Activated T-helper 17 cell treated with anti-CD3 and anti-CD28 coated beads, Interleukin-2, amount 50 U/mL, for 72 hours (primary cell): ENCODE data around the gene SLC16A11. TPM values are rescaled to one million over a fixed set of nuclear protein-coding genes. Genes with fewer than 3 reads are reported as not detected.
"Not testable (repeated sequence)": the region's sequence is repeated elsewhere in the genome, so short reads cannot be mapped to it uniquely, and the experiment has no call there.

Experiments
- ATAC-seq: fragments of 150-1000 bp; cut with Tn5 transposase; replicated peaks from 2 replicates; pipeline ENCODE4 v1.10.0; 2021; ENCODE audit warnings: mild to moderate bottlenecking, moderate library complexity
- H3K27ac Mint-ChIP-seq: one replicate; pipeline ENCODE4 v1.8.0; 2022; ENCODE audit warnings: mixed read lengths
- H3K27me3 Mint-ChIP-seq: one replicate; pipeline ENCODE4 v1.8.0; 2022; ENCODE audit warnings: mixed read lengths
- H3K36me3 Mint-ChIP-seq: one replicate; pipeline ENCODE4 v1.8.0; 2022; ENCODE audit warnings: low read depth, mild to moderate bottlenecking, mixed read lengths
- H3K4me1 Mint-ChIP-seq: one replicate; pipeline ENCODE4 v1.8.0; 2022; ENCODE audit warnings: mixed read lengths
- H3K4me3 Mint-ChIP-seq: one replicate; pipeline ENCODE4 v1.8.0; 2022; ENCODE audit warnings: mild to moderate bottlenecking, mixed read lengths
- H3K9me3 Mint-ChIP-seq: one replicate; pipeline ENCODE4 v1.8.0; 2022; ENCODE audit warnings: mixed read lengths
- total RNA-seq, 2 donors: library from RNA; stranded (reverse); gene quantifications; one replicate each; pipeline ENCODE4 v1.2.3, GENCODE V29; 2022

Gene SLC16A11, protein sequence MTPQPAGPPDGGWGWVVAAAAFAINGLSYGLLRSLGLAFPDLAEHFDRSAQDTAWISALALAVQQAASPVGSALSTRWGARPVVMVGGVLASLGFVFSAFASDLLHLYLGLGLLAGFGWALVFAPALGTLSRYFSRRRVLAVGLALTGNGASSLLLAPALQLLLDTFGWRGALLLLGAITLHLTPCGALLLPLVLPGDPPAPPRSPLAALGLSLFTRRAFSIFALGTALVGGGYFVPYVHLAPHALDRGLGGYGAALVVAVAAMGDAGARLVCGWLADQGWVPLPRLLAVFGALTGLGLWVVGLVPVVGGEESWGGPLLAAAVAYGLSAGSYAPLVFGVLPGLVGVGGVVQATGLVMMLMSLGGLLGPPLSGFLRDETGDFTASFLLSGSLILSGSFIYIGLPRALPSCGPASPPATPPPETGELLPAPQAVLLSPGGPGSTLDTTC
- total RNA-seq = 1 to 10 TPM in 1 of 2 donors, under 1 TPM in 1; 0.63 to 3.5 TPM

DNA sequence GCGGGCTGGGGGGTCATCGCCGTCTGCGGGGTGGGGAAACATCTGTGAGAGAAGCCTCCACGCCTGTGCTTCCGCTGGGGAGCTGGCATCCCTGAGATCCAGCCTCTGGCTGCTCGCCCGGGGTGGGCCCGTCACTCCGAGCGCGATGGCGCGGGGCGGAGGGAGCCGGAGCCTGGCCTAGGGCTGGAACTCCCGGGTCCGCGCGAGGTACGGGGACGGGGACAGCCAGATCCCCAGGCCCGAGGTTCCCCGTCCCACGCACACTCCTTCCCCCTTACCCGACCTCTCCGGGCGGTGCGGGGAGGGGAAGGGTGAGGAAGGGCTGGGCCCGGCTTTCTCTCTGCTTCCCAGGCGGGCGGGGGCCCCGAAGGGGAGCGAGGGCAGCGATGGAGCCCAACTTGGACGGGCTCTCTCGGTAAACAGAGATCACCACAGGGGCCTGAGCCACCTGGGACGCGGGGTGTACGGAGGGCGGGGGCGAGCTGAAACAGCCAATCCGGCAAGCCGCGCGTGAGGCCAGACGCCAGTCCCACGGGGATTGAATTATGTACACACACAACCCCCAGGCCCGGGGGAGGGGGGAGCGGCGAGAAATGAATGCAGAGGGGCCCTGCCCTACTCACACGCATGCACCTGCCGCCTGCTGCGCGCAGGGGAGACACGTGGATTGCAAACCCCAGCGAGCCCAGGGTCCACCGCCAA lies at the start of gene SLC16A11:
Gene SLC16A11, minus strand, starts transcription at position 596 of the 702 bp plus-strand sequence. Its CDS starts 579 bp downstream, at position 17.
- Mint-ChIP-seq H3K27me3 (no peaks in the 10 kb centered on the region), H3K9me3 (no peaks in the 10 kb centered on the region), H3K36me3 (peaks cover 26% of the 10 kb centered on the region), H3K4me1 (peaks cover 14% of the 10 kb centered on the region), H3K4me3 (peak within 1 kb of the TSS; percentile 88), H3K27ac (peak within 1 kb of the TSS; percentile 67)
- ATAC-seq = peak; percentile 6

DNA sequence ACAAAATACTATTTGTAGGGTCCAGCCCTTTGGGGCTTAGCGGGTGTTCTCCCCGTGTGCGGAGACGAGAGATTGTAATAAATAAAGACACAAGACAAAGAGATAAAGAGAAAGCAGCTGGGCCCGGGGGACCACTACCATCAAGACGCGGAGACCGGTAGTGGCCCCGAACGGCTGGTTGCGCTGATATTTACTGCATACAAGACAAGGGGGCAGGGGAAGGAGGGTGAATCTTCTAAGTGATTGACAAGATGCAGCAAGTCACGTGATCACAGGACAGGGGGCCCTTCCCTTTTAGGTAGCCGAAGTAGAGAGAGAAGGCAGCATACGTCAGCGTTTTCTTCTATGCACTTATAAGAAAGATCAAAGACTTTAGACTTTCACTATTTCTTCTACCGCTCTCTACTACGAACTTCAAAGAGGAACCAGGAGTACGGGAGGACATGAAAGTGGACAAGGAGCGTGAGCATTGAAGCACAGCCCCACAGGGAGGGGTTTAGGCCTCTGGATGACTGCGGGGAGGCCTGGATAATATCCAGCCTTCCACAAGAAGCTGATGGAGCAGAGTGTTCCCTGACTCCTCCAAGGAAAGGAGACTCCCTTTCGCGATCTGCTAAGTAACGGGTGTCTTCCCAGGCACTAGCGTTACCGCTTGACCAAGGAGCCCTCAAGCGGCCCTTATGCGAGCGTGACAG lies 47.6 kb upstream of the SLC16A11 start:
- H3K27ac Mint-ChIP-seq, H3K36me3 Mint-ChIP-seq, ATAC-seq, H3K4me1 Mint-ChIP-seq, H3K4me3 Mint-ChIP-seq, H3K9me3 Mint-ChIP-seq: not testable (repeated sequence)
- peaks cover 24% of the 10 kb centered on the region for H3K27me3 Mint-ChIP-seq

DNA sequence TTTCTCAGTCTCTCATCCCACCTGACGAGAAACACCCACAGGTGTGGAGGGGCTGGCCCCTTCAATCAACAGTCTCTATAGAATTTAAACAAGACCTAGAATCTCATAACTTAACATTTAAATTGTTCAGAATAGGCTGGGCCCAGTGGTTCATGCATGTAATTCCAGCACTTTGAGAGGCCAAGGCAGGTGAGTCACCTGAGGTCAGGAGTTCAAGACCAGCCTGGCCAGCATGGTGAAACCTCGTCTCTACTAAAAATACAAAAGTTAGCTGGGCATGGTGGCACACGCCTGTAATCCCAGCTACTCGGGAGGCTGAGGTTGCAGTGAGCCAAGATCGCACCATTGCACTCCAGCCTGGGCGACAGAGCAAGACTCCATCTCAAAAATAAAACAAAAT lies 45.7 kb upstream of the SLC16A11 start:
- not testable (repeated sequence) for H3K4me3 Mint-ChIP-seq, H3K4me1 Mint-ChIP-seq, H3K27ac Mint-ChIP-seq, ATAC-seq, H3K9me3 Mint-ChIP-seq, H3K36me3 Mint-ChIP-seq
- H3K27me3 Mint-ChIP-seq = peaks cover 19% of the 10 kb centered on the region

DNA sequence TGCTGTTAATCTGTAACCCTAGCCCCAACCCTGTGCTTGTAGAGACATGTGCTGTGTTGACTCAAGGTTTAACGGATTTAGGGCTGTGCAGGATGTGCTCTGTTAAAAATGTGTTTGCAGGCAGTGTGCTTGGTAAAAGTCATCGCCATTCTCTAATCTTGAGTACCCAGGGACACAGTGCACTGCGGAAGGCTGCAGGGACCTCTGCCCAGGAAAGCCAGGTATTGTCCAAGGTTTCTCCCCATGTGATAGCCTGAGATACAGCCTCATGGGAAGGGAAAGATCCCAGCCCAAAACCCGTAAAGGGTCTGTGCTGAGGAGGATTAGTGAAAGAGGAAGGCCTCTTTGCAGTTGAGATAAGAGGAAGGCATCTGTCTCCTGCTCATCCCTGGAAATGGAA lies 44.5 kb upstream of the SLC16A11 start:
- not testable (repeated sequence) for H3K36me3 Mint-ChIP-seq, H3K4me1 Mint-ChIP-seq, H3K27ac Mint-ChIP-seq, ATAC-seq, H3K9me3 Mint-ChIP-seq, H3K4me3 Mint-ChIP-seq
- peaks cover 13% of the 10 kb centered on the region for H3K27me3 Mint-ChIP-seq

DNA sequence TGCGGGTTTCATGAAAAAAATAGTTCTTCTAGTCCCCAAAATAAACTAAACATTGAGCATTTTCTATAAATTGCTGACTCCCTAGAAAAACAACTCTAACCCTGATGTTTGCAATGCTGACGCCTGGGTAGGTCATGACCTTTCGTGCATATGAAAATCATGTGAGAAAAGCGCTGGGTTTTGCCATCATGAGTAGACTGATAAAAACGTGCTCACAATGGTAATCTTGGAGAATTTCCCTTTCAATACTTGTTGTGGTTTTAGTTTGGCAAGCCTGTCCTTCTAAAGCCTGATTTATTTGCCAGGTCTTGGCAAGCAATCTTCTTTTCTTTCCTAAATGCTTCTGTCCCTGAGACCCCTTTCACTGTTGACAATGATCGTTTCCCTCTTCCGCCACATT lies 40.2 kb upstream of the SLC16A11 start:
- ATAC-seq = no peak
- H3K27ac Mint-ChIP-seq = no peak overlapping the region
- H3K9me3 Mint-ChIP-seq = no peaks in the 10 kb centered on the region
- H3K27me3 Mint-ChIP-seq = peaks cover 6% of the 10 kb centered on the region
- H3K4me3 Mint-ChIP-seq = no peak overlapping the region
- H3K4me1 Mint-ChIP-seq = peaks cover 14% of the 10 kb centered on the region
- no peaks in the 10 kb centered on the region for H3K36me3 Mint-ChIP-seq

DNA sequence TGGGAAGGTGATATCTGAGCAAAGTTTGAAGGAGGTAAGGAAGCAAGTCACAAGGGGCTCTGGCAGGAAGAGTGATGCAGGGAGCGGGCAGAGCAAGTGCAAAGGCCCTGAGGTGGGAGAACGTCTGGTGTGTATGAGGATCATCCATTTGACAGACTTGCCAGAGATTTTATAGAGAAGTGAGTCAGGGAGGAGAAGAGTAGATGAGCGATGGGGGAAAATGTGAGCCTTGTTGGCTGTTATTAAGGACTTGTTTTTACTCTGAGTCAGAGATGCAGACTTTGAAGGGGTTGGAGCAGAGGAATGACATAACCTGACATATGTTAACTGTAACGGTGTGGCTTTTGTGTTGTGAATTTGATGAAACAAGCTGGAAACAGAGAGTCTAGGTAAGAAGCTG lies 39.7 kb upstream of the SLC16A11 start:
- H3K9me3 Mint-ChIP-seq = no peaks in the 10 kb centered on the region
- no peaks in the 10 kb centered on the region for H3K36me3 Mint-ChIP-seq
- no peak overlapping the region for H3K27ac Mint-ChIP-seq
- no peak overlapping the region for H3K4me3 Mint-ChIP-seq
- H3K4me1 Mint-ChIP-seq = peaks cover 17% of the 10 kb centered on the region
- ATAC-seq = peak; percentile 31
- H3K27me3 Mint-ChIP-seq = peaks cover 6% of the 10 kb centered on the region

DNA sequence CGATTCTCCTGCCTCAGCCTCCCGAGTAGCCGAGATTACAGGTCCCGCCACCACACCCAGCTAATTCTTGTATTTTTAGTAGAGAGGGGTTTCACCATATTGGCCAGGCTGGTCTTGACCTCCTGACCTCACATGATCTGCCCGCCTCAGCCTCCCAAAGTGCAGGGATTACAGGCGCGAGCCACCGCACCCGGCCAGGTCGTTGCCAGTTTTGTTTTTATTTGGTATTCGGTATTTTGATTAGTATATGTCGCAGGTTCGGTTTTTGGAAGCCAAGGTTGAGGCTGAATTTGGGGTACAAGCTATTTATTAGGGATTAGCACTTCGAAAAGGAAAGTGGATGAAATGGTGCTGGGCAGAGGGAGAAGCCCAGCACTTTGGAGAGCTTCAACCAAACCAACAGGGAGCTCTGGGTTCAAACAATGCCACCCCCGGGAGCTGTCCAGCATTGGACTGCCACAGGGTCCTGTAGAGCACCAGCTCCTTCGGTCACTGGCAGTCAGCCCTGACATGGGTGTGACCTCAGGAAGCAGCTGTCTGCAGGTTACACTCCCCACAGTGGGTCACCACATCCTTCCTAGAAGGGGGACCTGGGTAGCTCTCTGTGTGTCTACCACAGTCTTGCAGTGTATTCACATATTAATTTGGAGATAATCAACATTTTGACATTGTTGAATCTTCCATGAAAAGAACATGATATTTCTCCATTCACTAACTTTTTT lies 37.6 kb upstream of the SLC16A11 start:
- Mint-ChIP-seq H3K4me3 (no peak overlapping the region), H3K4me1 (peaks cover 17% of the 10 kb centered on the region), H3K9me3 (no peaks in the 10 kb centered on the region), H3K27ac (no peak overlapping the region), H3K27me3 (no peaks in the 10 kb centered on the region), H3K36me3 (no peaks in the 10 kb centered on the region)
- ATAC-seq = peak; percentile 84

DNA sequence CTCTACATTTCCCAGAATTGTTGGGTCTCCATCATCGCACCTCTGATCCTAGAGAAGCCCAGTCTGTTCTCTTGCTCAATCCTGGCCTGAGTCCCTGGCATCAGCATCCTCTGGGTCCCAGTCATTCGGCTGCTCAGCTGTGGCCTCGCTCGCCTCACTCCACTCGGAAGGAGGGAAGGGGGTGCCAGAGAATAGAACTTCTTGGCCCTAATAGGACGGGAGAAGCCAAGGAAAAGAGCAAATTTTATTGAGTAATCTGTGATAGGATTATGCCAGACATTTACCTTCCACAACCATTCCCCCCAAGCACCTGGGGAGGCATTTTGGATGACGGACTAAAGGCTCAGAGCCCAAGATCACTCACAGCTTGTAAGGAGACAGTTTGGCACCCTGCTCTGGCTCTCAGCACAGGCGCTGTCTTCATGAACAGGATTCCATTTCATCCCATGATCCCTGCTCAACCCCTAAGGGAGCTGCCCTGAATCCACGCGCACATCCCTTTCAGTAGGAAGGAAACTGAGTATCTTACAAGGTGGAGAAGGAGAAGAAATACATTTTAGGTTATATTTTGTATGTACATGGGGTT lies 36.7 kb upstream of the SLC16A11 start:
- H3K27me3 Mint-ChIP-seq = no peaks in the 10 kb centered on the region
- H3K36me3 Mint-ChIP-seq = no peaks in the 10 kb centered on the region
- H3K4me3 Mint-ChIP-seq = no peak overlapping the region
- H3K27ac Mint-ChIP-seq = peak overlapping the region; percentile 8
- H3K9me3 Mint-ChIP-seq = no peaks in the 10 kb centered on the region
- H3K4me1 Mint-ChIP-seq = peaks cover 17% of the 10 kb centered on the region
- ATAC-seq = no peak

DNA sequence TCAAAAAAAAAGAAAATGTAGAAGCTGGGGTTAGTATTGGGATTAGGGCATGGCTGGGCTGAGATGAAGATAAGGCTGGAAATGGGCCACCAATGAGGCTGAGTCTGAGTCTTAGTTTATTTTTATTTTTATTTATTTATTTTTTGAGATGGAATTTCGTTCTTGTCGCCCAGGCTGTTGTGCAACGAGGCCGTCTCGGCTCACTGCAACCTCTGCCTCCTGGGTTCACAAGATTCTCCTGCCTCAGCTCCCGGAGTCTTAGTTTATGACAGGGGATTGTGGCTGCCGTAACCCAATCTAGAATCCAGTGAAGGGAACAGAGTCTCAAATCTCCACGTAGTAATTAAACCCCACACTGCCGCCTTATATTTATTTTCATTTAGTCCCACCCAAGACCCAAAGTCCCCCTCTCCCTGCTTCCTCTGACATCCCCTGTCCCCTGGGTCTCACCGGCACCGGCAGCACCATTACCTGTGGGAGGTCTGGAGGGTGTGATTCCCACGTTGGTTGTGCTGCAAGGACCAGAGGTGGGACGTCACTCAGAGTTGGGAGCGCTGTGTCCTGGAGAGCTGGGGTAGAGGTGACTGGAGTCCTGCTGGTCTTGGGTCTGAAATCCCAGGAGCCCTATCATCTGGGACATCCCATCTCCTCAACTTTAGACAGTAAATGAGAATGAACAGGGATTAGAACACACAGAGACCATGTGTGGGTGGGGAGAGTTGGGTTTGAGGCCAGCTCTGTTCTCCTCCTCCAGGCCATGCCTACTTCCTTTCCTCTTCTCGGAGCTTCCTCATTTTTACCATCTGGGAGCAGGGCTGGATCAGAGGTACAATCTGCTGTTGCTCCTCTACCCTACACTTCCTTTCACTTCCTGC lies 35.9 kb upstream of the SLC16A11 start, which contains the start of gene CLEC10A:
Gene CLEC10A, minus strand, starts transcription at position 671 of the 875 bp plus-strand sequence. CDS start 1,439 bp downstream, outside the sequence.
- no peak within 1 kb of the TSS for H3K4me3 Mint-ChIP-seq
- no peak for ATAC-seq
- H3K9me3 Mint-ChIP-seq = no peaks in the 10 kb centered on the region
- H3K27me3 Mint-ChIP-seq = no peaks in the 10 kb centered on the region
- no peaks in the 10 kb centered on the region for H3K36me3 Mint-ChIP-seq
- peak within 1 kb of the TSS; percentile 8 for H3K27ac Mint-ChIP-seq
- peaks cover 17% of the 10 kb centered on the region for H3K4me1 Mint-ChIP-seq

DNA sequence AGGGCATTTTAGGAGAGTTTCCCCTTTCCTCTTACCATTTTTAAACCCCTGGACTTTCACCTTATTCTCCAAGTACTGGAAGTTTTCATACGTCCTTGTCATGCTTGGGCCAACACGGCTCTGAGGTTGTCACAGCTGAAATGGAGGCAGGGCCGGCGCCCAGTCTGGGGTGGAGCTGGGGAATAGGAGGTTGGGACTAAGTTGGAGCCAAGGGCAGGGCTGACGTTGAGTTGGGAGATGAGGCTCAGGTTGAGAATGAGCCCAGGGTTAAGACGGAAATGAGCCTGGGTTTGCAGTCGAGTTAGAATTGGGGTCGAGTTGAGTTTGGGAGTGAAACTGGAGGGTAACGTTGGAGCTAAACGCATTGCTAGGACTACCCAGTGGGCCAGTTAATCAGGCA lies 34.8 kb upstream of the SLC16A11 start:
- no peaks in the 10 kb centered on the region for H3K27me3 Mint-ChIP-seq
- no peaks in the 10 kb centered on the region for H3K36me3 Mint-ChIP-seq
- no peaks in the 10 kb centered on the region for H3K9me3 Mint-ChIP-seq
- H3K27ac Mint-ChIP-seq = peak overlapping the region; percentile 6
- H3K4me1 Mint-ChIP-seq = peaks cover 16% of the 10 kb centered on the region
- H3K4me3 Mint-ChIP-seq = no peak overlapping the region
- ATAC-seq = no peak

DNA sequence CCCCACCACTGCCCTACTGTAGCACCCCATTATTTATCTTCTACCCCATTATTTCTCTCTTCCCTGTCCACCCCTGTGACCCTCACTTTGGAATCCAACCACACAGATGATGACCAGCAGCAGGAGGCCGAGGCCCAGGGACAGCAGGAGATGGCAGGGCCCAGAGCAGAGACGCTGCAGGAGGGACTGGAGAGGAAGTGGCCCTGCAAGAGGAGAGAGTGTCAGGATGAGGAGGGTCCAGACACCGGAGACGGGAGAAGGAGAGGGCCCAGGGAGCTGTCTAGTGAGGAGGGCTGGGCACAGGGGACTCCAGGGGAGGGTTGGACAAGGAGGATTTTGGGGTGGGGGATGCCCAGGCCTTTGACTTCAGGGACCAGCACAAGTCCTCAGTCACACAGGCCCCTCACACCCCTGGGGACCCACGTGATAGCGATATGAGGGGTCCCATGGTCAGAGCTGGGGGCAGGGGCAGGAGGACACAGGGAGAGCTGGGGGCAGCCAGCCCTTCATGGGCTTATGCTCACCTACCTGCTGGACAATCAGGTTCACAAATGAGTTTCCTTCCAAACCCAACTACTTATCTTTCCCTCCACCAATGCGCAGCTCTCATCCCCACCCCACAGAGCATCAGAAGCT lies 34.1 kb upstream of the SLC16A11 start:
- H3K4me1 Mint-ChIP-seq = peaks cover 12% of the 10 kb centered on the region
- H3K9me3 Mint-ChIP-seq = no peaks in the 10 kb centered on the region
- H3K27me3 Mint-ChIP-seq = no peaks in the 10 kb centered on the region
- H3K4me3 Mint-ChIP-seq = no peak overlapping the region
- H3K36me3 Mint-ChIP-seq = no peaks in the 10 kb centered on the region
- ATAC-seq = no peak
- H3K27ac Mint-ChIP-seq = no peak overlapping the region

DNA sequence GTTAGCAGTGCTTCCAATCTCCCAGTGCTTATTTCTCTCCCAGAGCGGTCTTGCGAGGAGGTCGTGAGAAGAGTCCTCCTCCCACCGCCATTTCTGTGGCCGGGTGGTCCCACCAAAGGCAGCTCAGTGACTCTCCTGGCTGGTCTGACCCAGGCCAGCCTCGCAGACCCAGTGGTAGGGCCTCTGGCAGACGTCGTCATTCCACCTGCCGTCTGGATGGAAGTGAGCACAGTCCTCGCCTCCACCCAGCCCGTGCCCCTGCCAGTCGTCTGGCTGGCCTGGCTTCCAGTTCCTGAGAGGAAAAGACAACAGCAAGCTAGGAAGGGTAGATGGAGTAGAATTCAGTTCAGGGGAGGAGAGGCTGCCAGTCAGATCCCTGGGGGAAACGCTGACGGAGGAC lies 31.0 kb upstream of the SLC16A11 start:
- no peaks in the 10 kb centered on the region for H3K27me3 Mint-ChIP-seq
- H3K4me1 Mint-ChIP-seq = peaks cover 3% of the 10 kb centered on the region
- no peak overlapping the region for H3K4me3 Mint-ChIP-seq
- no peaks in the 10 kb centered on the region for H3K36me3 Mint-ChIP-seq
- ATAC-seq = no peak
- H3K27ac Mint-ChIP-seq = no peak overlapping the region
- H3K9me3 Mint-ChIP-seq = no peaks in the 10 kb centered on the region

DNA sequence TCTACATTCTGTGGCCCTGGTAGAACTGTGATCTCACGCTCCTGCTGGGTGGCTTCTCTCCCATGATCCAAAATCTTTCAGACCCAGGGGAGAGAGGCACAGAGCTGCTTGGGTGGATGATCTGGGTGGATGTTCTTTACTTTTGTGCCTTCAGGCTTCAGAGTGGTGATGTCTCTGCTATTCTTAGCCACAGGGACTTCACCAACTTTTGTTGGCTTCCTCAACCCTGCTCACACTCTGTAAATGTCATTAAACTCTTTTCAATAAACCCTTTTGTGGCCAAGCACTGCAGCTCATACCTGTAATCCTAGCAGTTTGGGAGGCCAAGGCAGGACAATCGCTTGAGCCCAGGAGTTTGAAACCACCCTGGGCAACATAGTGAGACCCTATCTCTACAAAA lies 28.5 kb upstream of the SLC16A11 start:
- no peaks in the 10 kb centered on the region for H3K4me1 Mint-ChIP-seq
- H3K36me3 Mint-ChIP-seq = no peaks in the 10 kb centered on the region
- no peak overlapping the region for H3K4me3 Mint-ChIP-seq
- no peak overlapping the region for H3K27ac Mint-ChIP-seq
- no peak for ATAC-seq
- peaks cover 3% of the 10 kb centered on the region for H3K27me3 Mint-ChIP-seq
- H3K9me3 Mint-ChIP-seq = peaks cover 11% of the 10 kb centered on the region
